Activated CD4-positive, alpha-beta T cell treated with anti-CD3 and anti-CD28 coated beads, Interleukin-2, amount 10 ng/mL, durations not matched to agents 7 days and 5 days (primary cell): Measurements from ENCODE around the gene PITPNC1. TPM values are rescaled to one million over a fixed set of nuclear protein-coding genes. Genes with fewer than 3 reads are reported as not detected.

Experiments used
- CTCF ChIA-PET: fragments of 350-600 bp; sonication (Branson Sonifier 250); formaldehyde crosslinking; loops from one replicate; lab custom pipeline; 2021; ENCODE audit warnings: antibody characterized with exemption; lab: Charles Lee
- POLR2A ChIA-PET: fragments of 350-600 bp; sonication (Branson Sonifier 250); formaldehyde crosslinking; loops from one replicate; lab custom pipeline; 2021; ENCODE audit warnings: antibody characterized with exemption; lab: Charles Lee
- DNase-seq: peaks from one replicate; pipeline ENCODE4 v3.0.0-alpha.2; 2020
- H3K27ac Mint-ChIP-seq: one replicate; pipeline ENCODE4 v1.8.0; 2021; ENCODE audit warnings: mild to moderate bottlenecking, moderate library complexity, mixed read lengths
- H3K27me3 Mint-ChIP-seq: one replicate; pipeline ENCODE4 v1.8.0; 2021; ENCODE audit warnings: mixed read lengths
- H3K36me3 Mint-ChIP-seq: one replicate; pipeline ENCODE4 v1.8.0; 2021; ENCODE audit warnings: low read depth, mixed read lengths
- H3K4me1 Mint-ChIP-seq: one replicate; pipeline ENCODE4 v1.8.0; 2021; ENCODE audit warnings: mixed read lengths
- H3K4me3 Mint-ChIP-seq: one replicate; pipeline ENCODE4 v1.8.0; 2021; ENCODE audit warnings: mild to moderate bottlenecking, moderate library complexity, mixed read lengths
- H3K9me3 Mint-ChIP-seq: one replicate; pipeline ENCODE4 v1.8.0; 2021; ENCODE audit warnings: mixed read lengths
- total RNA-seq, 2 experiments: library from RNA; stranded (reverse); gene quantifications; one replicate each; pipeline ENCODE4 v1.2.3, GENCODE V29; 2021

Gene PITPNC1
- total RNA-seq, 2 experiments from 2014 or later: 57.0 to 67.1 TPM

- H3K27ac Mint-ChIP-seq: no peak overlapping the region
Observed at GRCh38 chr17:67544364-67544955, 167.4 kb downstream of the PITPNC1 start.

GRCh38 chr17:67546578-67547527 is 169.8 kb downstream of the PITPNC1 start:
- POLR2A ChIA-PET: no interaction called here
- peaks cover 1% of the 10 kb centered on the region for H3K36me3 Mint-ChIP-seq

More at GRCh38 chr17:67544364-67544955, 167.4 kb downstream of the PITPNC1 start:
- Mint-ChIP-seq H3K27me3 (no peaks in the 10 kb centered on the region), H3K9me3 (no peaks in the 10 kb centered on the region), H3K4me3 (no peak overlapping the region), H3K4me1 (peaks cover 3% of the 10 kb centered on the region), H3K36me3 (peaks cover 5% of the 10 kb centered on the region)
- no peak for DNase-seq
- CTCF ChIA-PET: interaction anchor here (1.0 kb wide), 1 partner anchor 167 kb away, joined by 4 read pairs; the partner anchor contains the start of gene PITPNC1
- POLR2A ChIA-PET: no interaction called here

GRCh38 chr17:67548693-67549092 is 171.6 kb downstream of the PITPNC1 start:
- Mint-ChIP-seq H3K27ac (no peak overlapping the region), H3K9me3 (no peaks in the 10 kb centered on the region), H3K4me1 (peaks cover 8% of the 10 kb centered on the region), H3K27me3 (no peaks in the 10 kb centered on the region), H3K36me3 (peaks cover 10% of the 10 kb centered on the region), H3K4me3 (no peak overlapping the region)
- CTCF ChIA-PET: no interaction called here
- POLR2A ChIA-PET: no interaction called here
- DNase-seq: no peak

More at GRCh38 chr17:67546578-67547527, 169.8 kb downstream of the PITPNC1 start:
- Mint-ChIP-seq H3K9me3 (no peaks in the 10 kb centered on the region), H3K27me3 (no peaks in the 10 kb centered on the region), H3K27ac (no peak overlapping the region), H3K4me3 (no peak overlapping the region), H3K4me1 (peaks cover 8% of the 10 kb centered on the region)
- DNase-seq: no peak
- CTCF ChIA-PET: no interaction called here

- H3K36me3 Mint-ChIP-seq: peaks cover 15% of the 10 kb centered on the region
- peaks cover 8% of the 10 kb centered on the region for H3K4me1 Mint-ChIP-seq
- H3K27ac Mint-ChIP-seq: no peak overlapping the region
- H3K4me3 Mint-ChIP-seq: no peak overlapping the region
- H3K27me3 Mint-ChIP-seq: no peaks in the 10 kb centered on the region
- POLR2A ChIA-PET: no interaction called here
- CTCF ChIA-PET: interaction anchor here (1.0 to 1.5 kb wide), 3 partner anchors 10 to 35 kb away, joined by 3 read pairs; no protein-coding TSS in a partner anchor
- no peaks in the 10 kb centered on the region for H3K9me3 Mint-ChIP-seq
- no peak for DNase-seq
Observed at GRCh38 chr17:67549820-67550219, 172.7 kb downstream of the PITPNC1 start.

GRCh38 chr17:67554634-67555033 is 177.6 kb downstream of the PITPNC1 start:
- Mint-ChIP-seq H3K27ac (no peak overlapping the region), H3K4me3 (no peak overlapping the region), H3K4me1 (peaks cover 3% of the 10 kb centered on the region), H3K9me3 (peaks cover 5% of the 10 kb centered on the region), H3K36me3 (peaks cover 37% of the 10 kb centered on the region), H3K27me3 (no peaks in the 10 kb centered on the region)
- POLR2A ChIA-PET: no interaction called here
- CTCF ChIA-PET: no interaction called here
- no peak for DNase-seq

GRCh38 chr17:67555855-67556254 is 178.8 kb downstream of the PITPNC1 start:
- Mint-ChIP-seq H3K9me3 (peaks cover 5% of the 10 kb centered on the region), H3K27ac (no peak overlapping the region), H3K27me3 (no peaks in the 10 kb centered on the region), H3K36me3 (peaks cover 40% of the 10 kb centered on the region), H3K4me3 (no peak overlapping the region), H3K4me1 (no peaks in the 10 kb centered on the region)
- ChIA-PET POLR2A (no interaction called here), CTCF (no interaction called here)
- no peak for DNase-seq

GRCh38 chr17:67557052-67557845 is 180.2 kb downstream of the PITPNC1 start:
- no peak for DNase-seq
- Mint-ChIP-seq H3K27me3 (no peaks in the 10 kb centered on the region), H3K4me1 (no peaks in the 10 kb centered on the region), H3K9me3 (peaks cover 5% of the 10 kb centered on the region), H3K36me3 (peaks cover 38% of the 10 kb centered on the region), H3K4me3 (no peak overlapping the region), H3K27ac (no peak overlapping the region)
- POLR2A ChIA-PET: no interaction called here
- CTCF ChIA-PET: interaction anchor here (1.2 kb wide), 1 partner anchor 17 kb away, joined by 4 read pairs; no protein-coding TSS in a partner anchor

- no peaks in the 10 kb centered on the region for H3K4me1 Mint-ChIP-seq
- H3K36me3 Mint-ChIP-seq: peaks cover 37% of the 10 kb centered on the region
- no peak overlapping the region for H3K4me3 Mint-ChIP-seq
- no peak overlapping the region for H3K27ac Mint-ChIP-seq
- H3K27me3 Mint-ChIP-seq: no peaks in the 10 kb centered on the region
- CTCF ChIA-PET: interaction anchor here (0.8 to 1.2 kb wide), 2 partner anchors 17 to 20 kb away, joined by 3 to 4 read pairs; no protein-coding TSS in a partner anchor
- POLR2A ChIA-PET: no interaction called here
- peaks cover 5% of the 10 kb centered on the region for H3K9me3 Mint-ChIP-seq
- no peak for DNase-seq
Observed at GRCh38 chr17:67557921-67558320, 180.8 kb downstream of the PITPNC1 start.

GRCh38 chr17:67558740-67559380 is 181.8 kb downstream of the PITPNC1 start:
- Mint-ChIP-seq H3K36me3 (peaks cover 29% of the 10 kb centered on the region), H3K4me3 (no peak overlapping the region), H3K4me1 (no peaks in the 10 kb centered on the region), H3K27me3 (no peaks in the 10 kb centered on the region), H3K27ac (no peak overlapping the region), H3K9me3 (peaks cover 5% of the 10 kb centered on the region)
- DNase-seq: no peak
- POLR2A ChIA-PET: no interaction called here
- CTCF ChIA-PET: interaction anchor here (1.2 kb wide), 1 partner anchor 16 kb away, joined by 4 read pairs; no protein-coding TSS in a partner anchor

- H3K27ac Mint-ChIP-seq: no peak overlapping the region
- ChIA-PET CTCF (interaction anchor here (0.8 kb wide), 1 partner anchor 10 kb away, joined by 3 read pairs; no protein-coding TSS in a partner anchor), POLR2A (no interaction called here)
- H3K27me3 Mint-ChIP-seq: no peaks in the 10 kb centered on the region
- H3K4me3 Mint-ChIP-seq: no peak overlapping the region
- peaks cover 25% of the 10 kb centered on the region for H3K36me3 Mint-ChIP-seq
- H3K4me1 Mint-ChIP-seq: no peaks in the 10 kb centered on the region
- H3K9me3 Mint-ChIP-seq: peaks cover 5% of the 10 kb centered on the region
- DNase-seq: no peak
Observed at GRCh38 chr17:67559381-67559966, 182.4 kb downstream of the PITPNC1 start.

GRCh38 chr17:67562005-67562404 is 184.9 kb downstream of the PITPNC1 start:
- H3K36me3 Mint-ChIP-seq: peaks cover 16% of the 10 kb centered on the region
- no peak for DNase-seq
- H3K27ac Mint-ChIP-seq: no peak overlapping the region
- H3K4me3 Mint-ChIP-seq: no peak overlapping the region
- H3K27me3 Mint-ChIP-seq: no peaks in the 10 kb centered on the region
- CTCF ChIA-PET: interaction anchor here (1.3 kb wide), 1 partner anchor 33 kb away, joined by 3 read pairs; no protein-coding TSS in a partner anchor
- POLR2A ChIA-PET: no interaction called here
- H3K4me1 Mint-ChIP-seq: no peaks in the 10 kb centered on the region
- no peaks in the 10 kb centered on the region for H3K9me3 Mint-ChIP-seq
